Measurements from ENCODE around the gene ARHGAP30.

DNA sequence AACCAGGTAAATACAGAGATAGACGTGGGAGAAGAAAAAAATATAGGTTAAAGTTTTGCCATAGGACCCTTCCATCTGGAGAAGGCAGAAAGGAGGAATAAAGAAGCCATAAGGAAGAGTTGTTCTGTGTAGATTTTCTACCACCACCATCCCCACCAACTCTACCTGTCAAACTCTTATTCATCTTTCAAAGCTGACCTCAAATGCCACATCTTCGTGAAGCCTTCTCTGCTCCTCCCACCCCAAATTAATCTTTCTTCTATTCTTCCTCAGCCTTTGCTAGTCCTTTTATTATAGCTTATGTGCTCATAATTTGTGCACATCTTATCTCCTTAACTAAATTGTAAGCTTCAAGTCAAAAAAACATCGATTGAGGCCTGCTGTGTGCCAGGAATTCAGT lies 20.9 kb upstream of the ARHGAP30 start:
- TF ChIP-seq ZNF274 (IDR thresholded peaks at IDR 0.05; ENCODE audit: low read depth, low read length) (no peak), RAD21 (IDR thresholded peaks at IDR 0.05; ENCODE audit: low read depth) (no peak), POLR2A (IDR thresholded peaks at IDR 0.05; ENCODE audit: borderline replicate concordance, extremely low read depth, insufficient read depth, insufficient read length) (no peak), SP1 (IDR thresholded peaks at IDR 0.05; ENCODE audit: low read depth) (no peak), SRF (IDR thresholded peaks at IDR 0.05; ENCODE audit: low read depth) (no peak), CEBPB (IDR thresholded peaks at IDR 0.05; ENCODE audit: low read depth) (no peak), EZH2phosphoT487 (IDR thresholded peaks at IDR 0.05; ENCODE audit: borderline replicate concordance) (no peak)
- TF ChIP-seq, protein P1, sequence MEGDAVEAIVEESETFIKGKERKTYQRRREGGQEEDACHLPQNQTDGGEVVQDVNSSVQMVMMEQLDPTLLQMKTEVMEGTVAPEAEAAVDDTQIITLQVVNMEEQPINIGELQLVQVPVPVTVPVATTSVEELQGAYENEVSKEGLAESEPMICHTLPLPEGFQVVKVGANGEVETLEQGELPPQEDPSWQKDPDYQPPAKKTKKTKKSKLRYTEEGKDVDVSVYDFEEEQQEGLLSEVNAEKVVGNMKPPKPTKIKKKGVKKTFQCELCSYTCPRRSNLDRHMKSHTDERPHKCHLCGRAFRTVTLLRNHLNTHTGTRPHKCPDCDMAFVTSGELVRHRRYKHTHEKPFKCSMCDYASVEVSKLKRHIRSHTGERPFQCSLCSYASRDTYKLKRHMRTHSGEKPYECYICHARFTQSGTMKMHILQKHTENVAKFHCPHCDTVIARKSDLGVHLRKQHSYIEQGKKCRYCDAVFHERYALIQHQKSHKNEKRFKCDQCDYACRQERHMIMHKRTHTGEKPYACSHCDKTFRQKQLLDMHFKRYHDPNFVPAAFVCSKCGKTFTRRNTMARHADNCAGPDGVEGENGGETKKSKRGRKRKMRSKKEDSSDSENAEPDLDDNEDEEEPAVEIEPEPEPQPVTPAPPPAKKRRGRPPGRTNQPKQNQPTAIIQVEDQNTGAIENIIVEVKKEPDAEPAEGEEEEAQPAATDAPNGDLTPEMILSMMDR (IDR thresholded peaks at IDR 0.05 in 2 of 3, conservative IDR thresholded peaks at IDR 0.05 in 1 of 3; ENCODE audit: borderline replicate concordance in 1 of 3, insufficient read depth in 1 of 3, low read depth in 2 of 3, low read length in 2 of 3): no peak
- TF ChIP-seq, protein P2, sequence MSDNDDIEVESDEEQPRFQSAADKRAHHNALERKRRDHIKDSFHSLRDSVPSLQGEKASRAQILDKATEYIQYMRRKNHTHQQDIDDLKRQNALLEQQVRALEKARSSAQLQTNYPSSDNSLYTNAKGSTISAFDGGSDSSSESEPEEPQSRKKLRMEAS (IDR thresholded peaks at IDR 0.05): no peak
